ENCODE measurements around the gene ZNF684.

- no peak for TF ChIP-seq CTCF (IDR thresholded peaks at IDR 0.05; ENCODE audit: poor library complexity, severe bottlenecking)
- TF ChIP-seq RAD21 (conservative IDR thresholded peaks at IDR 0.05): no peak
- no peak for TF ChIP-seq SMC3 (conservative IDR thresholded peaks at IDR 0.05; ENCODE audit: poor library complexity)
Observed at GRCh38 chr1:40594187-40594531, 62.7 kb downstream of the ZNF684 start.

Data from neural cell (in vitro differentiated cells).